Measurements from ENCODE around the gene IDH3B. TPM values are rescaled to one million over a fixed set of nuclear protein-coding genes. Genes with fewer than 3 reads are reported as not detected.

IDH3B gene
- total and polyA plus RNA-seq, 7 donors, result 103 to 131 (median 114) TPM

DNA sequence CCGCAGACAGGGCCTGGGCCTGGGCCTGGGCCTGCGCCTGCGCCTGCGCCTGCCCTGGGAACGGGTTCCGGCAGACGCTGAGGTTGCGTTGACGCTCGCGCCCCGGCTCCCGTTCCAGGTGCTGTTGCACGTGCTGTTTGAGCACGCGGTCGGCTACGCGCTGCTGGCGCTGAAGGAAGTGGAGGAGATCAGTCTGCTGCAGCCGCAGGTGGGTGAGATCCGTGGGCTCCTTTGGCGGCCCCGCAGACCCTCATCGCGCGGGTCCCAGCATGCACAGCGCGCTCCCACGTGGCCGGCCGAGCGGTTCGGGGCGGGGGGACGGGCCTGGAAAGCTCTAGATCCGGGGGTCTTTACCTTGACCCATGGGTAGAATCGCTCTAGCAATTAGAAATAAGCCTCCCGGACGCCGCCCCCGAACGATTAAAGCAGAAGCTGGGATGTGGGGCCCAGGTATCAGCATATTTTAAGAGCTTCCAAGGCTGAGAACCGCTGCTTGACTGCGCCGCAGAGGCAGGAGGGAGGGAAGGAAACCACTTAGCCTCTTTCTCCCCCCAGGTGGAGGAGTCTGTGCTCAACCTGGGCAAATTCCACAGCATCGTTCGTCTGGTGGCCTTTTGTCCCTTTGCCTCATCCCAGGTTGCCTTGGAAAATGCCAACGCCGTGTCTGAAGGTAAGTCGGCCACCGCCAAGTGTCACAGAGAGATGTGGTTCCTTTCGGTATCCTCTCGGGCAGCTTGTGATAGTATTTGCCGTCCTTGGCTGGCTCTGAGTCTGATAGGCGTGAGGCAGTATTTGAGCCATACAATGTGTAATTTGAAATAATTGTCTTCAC is 11.1 kb downstream of the IDH3B start:
- H3K9me3 ChIP-seq, result no peaks in the 10 kb centered on the region
- H3K27ac ChIP-seq, result peak overlapping the region; percentile 87 to 96 (median 92)
- H3K4me1 ChIP-seq, result peaks cover 0 to 31% (median 21%) of the 10 kb centered on the region in 4 donors
- no peak for TF ChIP-seq POLR2AphosphoS5 (IDR thresholded peaks at IDR 0.05)
- TF ChIP-seq CTCF (IDR thresholded peaks at IDR 0.05), result no peak
- no peak for TF ChIP-seq EP300 (IDR thresholded peaks at IDR 0.05)
- no peak for TF ChIP-seq POLR2A (IDR thresholded peaks at IDR 0.05)
- peaks cover 30 to 42% (median 35%) of the 10 kb centered on the region in 4 donors for H3K36me3 ChIP-seq
- no peaks in the 10 kb centered on the region for H3K27me3 ChIP-seq
- 0% methylated on average over 56 of the region's 56 CpGs for WGBS, 2 donors
- DNase-seq, result no peak
- H3K4me3 ChIP-seq, result peak overlapping the region; percentile 67 to 97 (median 90)
- intact Hi-C loops (cut with DNase I), result loop anchor here (1.0 to 5.0 kb wide), 6 partner anchors 10 to 551 kb away; partner anchors contain the start of genes MRPS26, SNRPB, STK35 and ZNF343

- peaks cover 0 to 31% (median 21%) of the 10 kb centered on the region in 4 donors for H3K4me1 ChIP-seq
- 0% methylated on average over 101 of the region's 101 CpGs for WGBS, 2 donors
- TF ChIP-seq POLR2A (IDR thresholded peaks at IDR 0.05), result peak in 1 of 2 donors; percentile 27
- TF ChIP-seq EP300 (IDR thresholded peaks at IDR 0.05), result peak in 1 of 4 donors; percentile 1
- no peak for TF ChIP-seq CTCF (IDR thresholded peaks at IDR 0.05)
- TF ChIP-seq POLR2AphosphoS5 (IDR thresholded peaks at IDR 0.05), result peak; percentile 78 to 91 (median 86)
- peaks cover 21 to 33% (median 27%) of the 10 kb centered on the region in 4 donors for H3K36me3 ChIP-seq
- peak within 1 kb of the TSS; percentile 67 to 97 (median 90) for H3K4me3 ChIP-seq
- no peaks in the 10 kb centered on the region for H3K9me3 ChIP-seq
- DNase-seq, result peak; percentile 95
- intact Hi-C loops (cut with DNase I), result loop anchor here (1.0 to 5.0 kb wide), 6 partner anchors 11 to 550 kb away; partner anchors contain the start of genes MRPS26, SNRPB, STK35 and ZNF343
- H3K27ac ChIP-seq, result peak within 1 kb of the TSS; percentile 87 to 96 (median 92)
- no peaks in the 10 kb centered on the region for H3K27me3 ChIP-seq
These were observed 12.0 kb downstream of the IDH3B start, which contains the start of gene NOP56 for GRCh38 chr20:2651772-2652723. TSS of gene NOP56 (plus strand) at chr20:2652632. CDS start at chr20:2652661, 29 bp downstream.

DNA sequence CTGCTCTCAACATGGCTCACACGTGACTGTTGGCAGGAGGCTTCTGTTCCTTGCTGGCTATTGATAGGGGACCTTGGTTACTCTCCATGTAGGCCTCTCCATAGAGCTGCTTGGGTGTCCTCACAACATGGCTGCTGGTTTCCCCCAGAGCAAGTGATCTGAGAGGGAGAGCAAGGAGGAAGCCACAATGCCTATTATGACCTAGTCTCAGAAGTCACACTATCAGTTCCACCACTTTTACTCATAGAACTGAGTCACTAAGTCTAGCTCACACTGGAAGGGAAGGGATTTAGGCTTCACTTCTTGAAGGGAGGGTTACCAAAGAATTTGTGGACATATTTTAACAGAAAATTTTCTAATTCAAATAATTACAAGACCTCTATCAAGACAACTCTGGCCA is 20.3 kb downstream of the IDH3B start:
- Histone ChIP-seq H3K27me3 (no peaks in the 10 kb centered on the region), H3K36me3 (peaks cover 0 to 8% (median 0%) of the 10 kb centered on the region in 4 donors), H3K4me1 (no peaks in the 10 kb centered on the region), H3K4me3 (no peak overlapping the region), H3K9me3 (no peaks in the 10 kb centered on the region), H3K27ac (no peak overlapping the region)
- intact Hi-C loops (cut with DNase I), result no loop called here
- DNase-seq, result no peak
- 86 to 92% methylated on average over 1 of the region's 1 CpG for WGBS, 2 donors
- TF ChIP-seq POLR2AphosphoS5 (IDR thresholded peaks at IDR 0.05) (no peak), EP300 (IDR thresholded peaks at IDR 0.05) (no peak), POLR2A (IDR thresholded peaks at IDR 0.05) (no peak), CTCF (IDR thresholded peaks at IDR 0.05) (no peak)

DNA sequence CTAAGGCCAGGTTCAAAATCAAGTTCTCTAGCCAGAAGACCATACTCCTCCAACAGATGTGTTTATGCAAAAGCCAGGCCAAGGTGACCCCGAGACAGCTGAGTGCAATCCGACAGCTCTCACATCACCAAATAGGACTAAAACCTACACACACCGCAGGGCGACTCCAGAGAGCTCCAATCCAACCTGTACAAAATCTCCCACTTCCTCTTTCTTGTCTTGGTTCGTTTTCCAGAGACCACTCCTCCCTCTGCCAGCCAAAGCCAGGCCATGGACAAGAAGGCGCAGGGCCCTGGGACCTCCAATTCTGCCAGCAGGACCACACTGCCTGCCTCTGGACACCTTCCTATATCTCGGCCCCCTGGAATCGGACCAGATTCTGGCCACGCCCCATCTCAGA is 23.1 kb downstream of the IDH3B start:
- DNase-seq, result no peak
- 86 to 90% methylated on average over 9 of the region's 9 CpGs for WGBS, 2 donors
- Histone ChIP-seq H3K4me3 (no peak overlapping the region), H3K9me3 (no peaks in the 10 kb centered on the region), H3K27ac (no peak overlapping the region), H3K36me3 (peaks cover 0 to 8% (median 0%) of the 10 kb centered on the region in 4 donors), H3K4me1 (no peaks in the 10 kb centered on the region), H3K27me3 (no peaks in the 10 kb centered on the region)
- TF ChIP-seq CTCF (IDR thresholded peaks at IDR 0.05) (no peak), POLR2AphosphoS5 (IDR thresholded peaks at IDR 0.05) (no peak), POLR2A (IDR thresholded peaks at IDR 0.05) (no peak), EP300 (IDR thresholded peaks at IDR 0.05) (no peak)
- intact Hi-C loops (cut with DNase I), result no loop called here

Measured in sigmoid colon (tissue), 7 donors.